Measurements from ENCODE around the gene H2AZ1.

H2AZ1 gene

DNA sequence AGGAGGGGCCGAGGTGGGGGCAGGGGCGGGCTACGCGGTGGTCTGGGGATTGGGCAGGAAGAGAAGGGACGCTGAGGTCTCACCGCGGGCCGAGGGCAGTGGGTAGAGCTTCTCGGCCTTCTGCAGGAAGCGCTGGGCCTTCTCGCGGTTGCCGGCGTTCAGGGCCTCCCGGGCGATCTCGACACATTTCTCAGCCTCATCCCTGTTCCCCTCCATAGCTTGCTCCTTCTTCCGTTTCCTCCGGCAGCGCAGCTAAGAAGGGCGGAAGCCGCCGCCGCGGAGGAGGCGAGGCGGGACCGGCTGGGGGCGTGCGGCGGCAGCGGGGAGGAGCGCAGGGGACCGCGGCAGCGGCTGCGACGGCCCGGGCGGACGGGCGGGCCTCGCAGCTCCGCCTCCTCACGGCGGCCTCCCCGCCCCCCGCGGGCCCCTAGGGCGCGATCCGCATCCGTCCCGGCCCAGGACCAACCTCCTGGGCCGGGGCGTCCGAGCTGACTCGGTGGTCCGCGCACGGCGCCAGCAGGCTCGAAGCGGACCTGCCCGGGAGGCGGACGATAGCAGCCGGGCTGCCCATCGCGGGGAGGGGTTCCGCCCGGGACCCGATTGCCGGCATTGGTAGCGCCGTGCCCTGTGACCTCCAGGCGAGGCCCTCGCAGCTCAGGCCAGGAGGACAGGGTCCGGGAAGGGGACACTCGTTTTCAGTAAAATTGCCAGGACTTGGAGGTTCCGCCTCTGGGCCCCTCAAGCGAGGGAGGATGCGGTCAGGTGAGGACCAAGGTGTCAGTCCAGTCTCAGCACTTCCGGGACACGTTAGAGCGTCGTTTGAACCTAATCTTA, 3.5 kb downstream of the H2AZ1 start, which contains the start of gene DNAJB14:
Gene DNAJB14 (minus strand): TSS at position 263 of the 834 bp plus-strand sequence. CDS start 47 bp downstream, at position 216.
- DNase-seq, result peak in 50 of 51 donors; percentile 5 to 82 (median 54)

DNA sequence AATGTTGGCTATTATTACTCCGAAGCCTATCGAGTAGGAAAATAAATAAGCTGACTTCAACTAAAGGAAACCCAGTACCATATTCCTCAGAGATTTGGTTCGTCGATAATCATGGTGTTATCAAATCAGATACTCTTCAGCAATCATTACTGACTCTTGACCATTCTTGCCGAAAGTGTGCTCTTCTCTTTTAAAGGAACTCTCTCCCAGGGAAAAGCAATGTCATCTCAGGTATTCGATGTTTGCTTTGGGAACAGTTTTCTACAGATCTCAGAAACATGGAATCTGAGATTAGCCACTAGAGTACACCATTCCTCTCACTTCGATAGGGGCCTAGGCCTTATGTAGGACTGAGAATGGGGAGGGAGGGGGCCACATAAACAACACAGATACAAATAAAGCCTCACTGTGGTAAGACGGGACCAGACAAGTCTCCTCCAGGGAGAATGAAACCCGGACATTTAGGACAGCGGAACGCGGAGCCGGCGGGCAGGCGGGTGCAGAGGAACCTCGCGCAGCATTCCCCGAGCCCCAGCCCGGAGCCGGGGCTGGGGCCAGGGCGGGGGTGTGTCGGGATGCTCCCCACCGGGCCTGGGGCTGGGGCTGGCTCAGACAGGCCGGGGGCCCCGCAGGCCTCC, 4.2 kb downstream of the H2AZ1 start:
- peak in 20 of 51 donors; percentile 11 to 78 (median 50) for DNase-seq

DNA sequence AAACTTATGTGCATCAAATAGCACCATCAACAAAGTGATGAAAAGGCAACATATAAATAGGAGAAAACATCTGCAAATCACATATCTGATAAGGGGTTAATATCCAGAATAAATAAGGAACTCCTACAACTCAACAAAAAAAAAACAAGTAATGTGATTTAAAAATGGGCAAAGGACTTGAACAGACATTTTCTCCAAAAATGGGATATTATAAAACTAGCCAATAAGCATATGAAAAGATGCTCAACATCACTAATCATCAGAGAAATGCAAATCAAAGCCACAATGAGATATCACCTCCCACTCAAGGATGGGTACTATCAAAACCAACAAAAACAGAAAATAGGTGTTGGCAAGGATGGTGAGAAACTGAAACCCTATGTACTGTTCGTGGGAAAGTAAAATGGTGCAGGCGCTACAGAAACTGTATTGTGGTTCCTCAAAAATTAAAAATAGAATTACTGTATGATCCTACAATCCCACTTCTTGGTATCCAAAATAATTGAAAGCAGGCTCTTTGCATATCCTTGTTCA, 6.1 kb downstream of the H2AZ1 start:
- DNase-seq, result no peak

DNA sequence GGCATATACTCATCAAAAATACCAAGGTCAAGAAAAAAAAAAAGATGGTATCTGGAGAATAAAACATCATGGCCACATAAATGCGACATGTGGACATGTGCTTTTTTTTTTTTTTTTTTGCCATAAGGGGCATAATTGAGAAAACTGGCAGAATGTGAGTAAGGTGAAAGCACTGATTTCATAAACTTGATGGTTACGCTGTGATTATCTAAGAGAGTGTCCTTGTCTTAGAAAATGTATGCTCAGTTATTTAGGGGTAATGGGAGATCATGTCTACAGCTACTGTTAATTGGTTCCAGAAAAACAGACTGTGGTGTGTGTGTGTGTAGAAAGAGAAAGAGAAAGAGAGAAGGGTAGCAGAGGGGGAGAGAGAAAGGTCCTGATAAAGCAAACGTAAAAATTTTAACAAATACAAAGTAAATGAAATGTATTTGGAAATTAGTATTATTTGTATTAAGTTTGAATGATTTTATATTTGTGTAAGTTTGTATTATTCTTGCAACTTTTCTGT, 11.8 kb downstream of the H2AZ1 start:
- DNase-seq, result no peak

DNA sequence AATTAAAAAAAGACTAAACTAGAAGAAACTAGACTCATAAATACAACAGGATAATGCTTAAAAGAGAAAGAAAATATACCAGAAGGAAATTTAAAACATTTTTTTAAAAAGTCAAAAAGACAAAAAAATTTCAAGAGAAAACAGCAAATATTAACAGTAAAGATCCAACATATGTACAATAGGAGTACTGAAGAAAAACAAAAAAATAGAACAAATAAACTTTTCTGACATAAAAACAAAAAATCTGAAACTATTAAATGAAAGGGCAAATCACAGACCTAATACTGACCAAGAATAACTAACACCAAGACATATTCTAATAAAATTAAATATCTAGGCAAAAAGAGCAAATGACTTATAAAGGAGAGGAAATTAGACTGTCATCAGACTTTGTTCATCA, 15.2 kb downstream of the H2AZ1 start:
- no peak for DNase-seq

DNA sequence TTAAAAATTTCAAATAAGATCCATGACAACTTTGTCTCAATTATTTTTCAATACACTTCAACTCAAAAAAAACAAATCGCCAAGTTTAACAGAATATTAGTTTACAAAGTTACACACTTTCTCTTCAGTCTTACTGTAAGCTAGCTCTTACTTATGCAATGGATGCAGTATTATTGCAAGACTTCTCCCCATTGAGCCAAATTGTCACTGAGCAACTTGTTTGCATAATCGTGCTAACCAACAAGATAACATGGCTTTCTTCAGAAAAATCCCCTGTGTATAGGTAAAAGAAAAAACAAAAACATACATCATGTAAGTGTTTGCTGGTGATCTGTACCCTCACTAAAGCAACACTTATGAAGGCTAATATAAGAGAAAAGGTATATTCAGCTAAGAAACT, 22.5 kb downstream of the H2AZ1 start:
- no peak for DNase-seq

DNA sequence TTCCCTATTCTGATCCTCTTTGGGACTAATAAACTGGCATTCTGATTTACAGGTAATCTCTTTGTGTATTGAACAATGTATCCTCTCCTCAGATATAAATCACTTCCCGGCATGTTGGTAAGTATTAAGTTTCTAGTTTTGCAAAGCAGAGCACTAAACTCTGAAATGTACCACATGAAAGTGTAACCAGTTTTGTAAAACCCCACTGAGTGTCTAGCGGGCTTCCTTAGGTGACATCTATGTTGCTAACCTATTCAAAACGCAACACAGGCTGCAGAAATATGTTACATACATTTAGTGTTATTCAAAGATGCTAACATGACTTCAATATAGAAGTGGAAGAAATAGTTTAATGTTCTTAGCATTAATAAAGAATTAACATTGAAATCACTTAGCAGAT, 28.9 kb downstream of the H2AZ1 start:
- DNase-seq, result no peak

DNA sequence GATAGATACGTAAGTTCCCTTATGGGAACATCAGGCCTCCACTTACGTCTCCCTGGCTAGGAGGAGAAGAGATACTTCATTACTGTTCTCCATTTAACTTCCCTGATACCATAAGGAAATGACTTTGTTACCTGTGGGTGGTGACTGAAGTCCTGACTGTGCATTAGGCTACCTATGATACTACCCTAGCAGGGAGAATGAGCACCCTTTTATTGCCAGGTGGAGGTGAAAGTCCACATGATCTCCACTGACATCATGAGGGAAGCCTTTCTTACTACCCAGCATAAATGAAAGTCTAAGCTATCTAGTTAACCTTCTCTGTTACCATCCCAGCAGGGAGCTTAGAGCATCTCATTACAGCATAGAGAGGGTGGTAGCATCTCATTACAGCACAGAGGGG, 31.4 kb downstream of the H2AZ1 start:
- DNase-seq, result no peak

DNA sequence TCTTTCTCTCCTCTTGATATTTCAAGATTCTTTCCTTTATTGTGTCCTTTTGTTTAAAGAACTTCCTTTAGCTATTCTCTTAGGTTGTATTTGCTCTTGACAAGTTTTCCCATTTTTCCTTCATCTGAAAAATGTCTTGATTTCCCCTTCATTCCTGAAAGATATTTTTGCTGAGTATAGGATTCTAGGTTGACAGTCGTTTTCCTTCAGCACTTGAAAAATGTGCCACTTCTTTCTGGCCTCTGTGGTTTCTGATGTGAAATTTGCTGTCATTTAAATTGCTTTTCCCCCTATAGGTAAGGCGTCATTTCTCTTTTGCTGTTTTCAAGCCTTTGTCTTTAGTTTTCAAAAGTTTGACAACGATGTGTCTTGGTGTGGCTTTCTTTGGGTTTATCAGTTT, 32.5 kb downstream of the H2AZ1 start:
- no peak for DNase-seq

DNA sequence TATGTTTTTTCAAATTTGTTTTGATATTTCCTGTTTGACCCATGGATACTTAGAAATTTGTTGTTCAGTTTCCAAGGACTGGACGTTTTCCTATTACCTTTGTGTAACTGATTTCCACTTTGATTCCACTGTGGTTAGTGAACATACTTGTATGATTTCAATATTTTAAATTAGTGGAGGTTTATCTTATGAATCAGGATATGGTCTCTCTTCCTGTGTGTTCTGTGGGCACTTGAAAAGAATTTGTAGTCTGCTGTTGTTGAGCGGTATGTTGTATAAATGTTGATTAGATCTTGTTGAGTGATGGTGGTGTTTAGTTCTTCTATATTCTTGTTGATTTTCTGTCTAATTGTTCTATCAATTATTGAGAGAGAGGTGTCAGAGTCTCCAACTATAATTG, 34.6 kb downstream of the H2AZ1 start:
- no peak for DNase-seq
